ENCODE data around the gene DAAM1. TPM values are rescaled to one million over a fixed set of nuclear protein-coding genes. Genes with fewer than 3 reads are reported as not detected.

The DAAM1 gene
- total RNA-seq, 4 donors from 2014 or later = 13.5 to 72.7 (median 46.2) TPM

DNA sequence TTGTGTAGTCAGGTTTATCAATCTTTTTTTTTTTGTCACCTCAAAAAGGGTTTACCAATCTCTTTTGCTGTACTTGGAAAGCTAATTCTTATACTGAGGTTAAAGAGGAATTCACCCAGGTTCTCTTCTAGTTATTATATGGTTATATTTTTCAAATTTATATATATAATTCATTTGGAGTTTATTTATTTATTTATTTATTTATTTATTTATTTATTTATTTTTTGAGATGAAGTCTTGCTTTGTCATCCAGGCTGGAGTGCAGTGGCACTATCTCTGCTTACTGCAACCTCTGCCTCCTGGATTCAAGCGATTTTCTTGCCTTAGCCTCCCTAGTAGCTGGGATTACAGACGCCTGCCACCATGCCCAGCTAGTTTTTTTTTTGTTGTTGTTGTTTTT lies 202.9 kb downstream of the DAAM1 start:
- Histone ChIP-seq H3K27me3 (no peaks in the 10 kb centered on the region), H3K36me3 (no peaks in the 10 kb centered on the region), H3K27ac (no peak overlapping the region), H3K9me3 (no peaks in the 10 kb centered on the region), H3K4me3 (no peak overlapping the region), H3K4me1 (no peaks in the 10 kb centered on the region)
- DNase-seq = no peak
- intact Hi-C loops (cut with DNase I; ENCODE audit: low total_unique reads) = no loop called here
- no peak for TF ChIP-seq POLR2A (IDR thresholded peaks at IDR 0.05)
- TF ChIP-seq, protein P1, sequence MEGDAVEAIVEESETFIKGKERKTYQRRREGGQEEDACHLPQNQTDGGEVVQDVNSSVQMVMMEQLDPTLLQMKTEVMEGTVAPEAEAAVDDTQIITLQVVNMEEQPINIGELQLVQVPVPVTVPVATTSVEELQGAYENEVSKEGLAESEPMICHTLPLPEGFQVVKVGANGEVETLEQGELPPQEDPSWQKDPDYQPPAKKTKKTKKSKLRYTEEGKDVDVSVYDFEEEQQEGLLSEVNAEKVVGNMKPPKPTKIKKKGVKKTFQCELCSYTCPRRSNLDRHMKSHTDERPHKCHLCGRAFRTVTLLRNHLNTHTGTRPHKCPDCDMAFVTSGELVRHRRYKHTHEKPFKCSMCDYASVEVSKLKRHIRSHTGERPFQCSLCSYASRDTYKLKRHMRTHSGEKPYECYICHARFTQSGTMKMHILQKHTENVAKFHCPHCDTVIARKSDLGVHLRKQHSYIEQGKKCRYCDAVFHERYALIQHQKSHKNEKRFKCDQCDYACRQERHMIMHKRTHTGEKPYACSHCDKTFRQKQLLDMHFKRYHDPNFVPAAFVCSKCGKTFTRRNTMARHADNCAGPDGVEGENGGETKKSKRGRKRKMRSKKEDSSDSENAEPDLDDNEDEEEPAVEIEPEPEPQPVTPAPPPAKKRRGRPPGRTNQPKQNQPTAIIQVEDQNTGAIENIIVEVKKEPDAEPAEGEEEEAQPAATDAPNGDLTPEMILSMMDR (IDR thresholded peaks at IDR 0.05) = no peak

DNA sequence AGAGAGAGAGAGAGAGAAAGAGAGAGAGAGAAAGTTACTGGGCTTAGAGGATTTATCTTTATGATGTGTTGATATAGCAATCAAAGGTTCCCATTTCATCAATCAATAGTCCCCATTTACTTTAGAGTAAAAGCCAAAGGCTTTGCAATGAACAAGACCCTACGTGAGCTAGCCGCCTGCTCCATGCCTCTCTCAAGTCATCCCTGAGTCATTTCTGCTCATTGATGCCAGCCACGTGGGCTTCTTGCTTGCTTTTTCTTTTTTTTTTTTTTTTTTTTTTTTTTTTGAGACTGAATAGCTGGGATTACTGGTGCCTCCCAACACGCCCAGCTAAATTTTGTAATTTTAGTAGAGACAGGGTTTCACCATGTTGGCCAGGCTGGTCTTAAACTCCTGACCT lies 205.8 kb downstream of the DAAM1 start:
- Histone ChIP-seq H3K27ac (no peak overlapping the region), H3K9me3 (no peaks in the 10 kb centered on the region), H3K4me3 (no peak overlapping the region), H3K36me3 (no peaks in the 10 kb centered on the region), H3K27me3 (no peaks in the 10 kb centered on the region), H3K4me1 (no peaks in the 10 kb centered on the region)
- no peak for TF ChIP-seq POLR2A (IDR thresholded peaks at IDR 0.05)
- TF ChIP-seq, protein P1 (IDR thresholded peaks at IDR 0.05) = no peak
- intact Hi-C loops (cut with DNase I; ENCODE audit: low total_unique reads) = no loop called here
- no peak for DNase-seq

DNA sequence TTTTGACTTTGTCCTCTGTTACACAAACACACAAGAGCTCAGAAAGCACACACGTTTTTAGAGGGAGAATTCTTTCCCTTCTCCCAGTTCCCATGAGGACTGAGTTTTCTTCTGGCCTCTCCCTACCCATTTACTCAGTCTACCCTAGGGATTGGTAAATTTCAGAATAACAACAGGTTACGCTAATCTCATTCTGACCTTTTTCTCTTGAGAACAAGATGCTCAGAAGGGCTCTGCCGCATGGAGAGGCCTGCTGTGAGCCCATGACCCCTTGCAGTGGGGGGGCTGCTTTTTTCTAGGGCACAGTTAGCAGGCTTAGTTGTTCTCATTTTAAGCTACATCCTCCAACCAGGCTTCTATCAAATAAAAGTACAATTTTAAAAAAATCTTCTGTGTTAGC lies 207.2 kb downstream of the DAAM1 start:
- Histone ChIP-seq H3K9me3 (no peaks in the 10 kb centered on the region), H3K4me3 (no peak overlapping the region), H3K27ac (no peak overlapping the region), H3K4me1 (no peaks in the 10 kb centered on the region), H3K27me3 (no peaks in the 10 kb centered on the region), H3K36me3 (no peaks in the 10 kb centered on the region)
- TF ChIP-seq POLR2A (IDR thresholded peaks at IDR 0.05) = no peak
- TF ChIP-seq, protein P1 (IDR thresholded peaks at IDR 0.05) = no peak
- no peak for DNase-seq
- intact Hi-C loops (cut with DNase I; ENCODE audit: low total_unique reads) = no loop called here

DNA sequence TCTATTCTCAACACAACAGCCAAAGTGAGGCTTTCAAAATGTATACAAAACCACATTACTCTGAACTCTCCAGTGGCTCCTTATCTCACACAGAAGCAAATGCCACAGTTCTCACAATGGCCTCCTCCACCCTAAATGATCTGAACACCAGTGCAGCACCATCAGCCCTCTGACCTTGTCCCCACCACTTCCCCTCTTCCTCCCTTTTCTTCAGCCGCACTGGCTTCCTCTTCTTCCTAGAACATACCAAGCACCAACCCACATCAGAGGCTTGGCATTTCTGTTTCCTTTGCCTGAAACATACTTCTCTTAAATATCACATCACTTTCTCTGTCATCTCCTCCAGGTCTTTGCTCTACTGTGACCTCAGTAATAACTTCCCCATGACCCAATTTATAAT lies 210.4 kb downstream of the DAAM1 start:
- H3K27ac ChIP-seq = no peak overlapping the region
- intact Hi-C loops (cut with DNase I; ENCODE audit: low total_unique reads) = no loop called here
- no peaks in the 10 kb centered on the region for H3K27me3 ChIP-seq
- DNase-seq = no peak
- H3K4me1 ChIP-seq = no peaks in the 10 kb centered on the region
- no peak overlapping the region for H3K4me3 ChIP-seq
- H3K36me3 ChIP-seq = no peaks in the 10 kb centered on the region
- no peaks in the 10 kb centered on the region for H3K9me3 ChIP-seq
- no peak for TF ChIP-seq POLR2A (IDR thresholded peaks at IDR 0.05)
- TF ChIP-seq, protein P1 (IDR thresholded peaks at IDR 0.05) = no peak

DNA sequence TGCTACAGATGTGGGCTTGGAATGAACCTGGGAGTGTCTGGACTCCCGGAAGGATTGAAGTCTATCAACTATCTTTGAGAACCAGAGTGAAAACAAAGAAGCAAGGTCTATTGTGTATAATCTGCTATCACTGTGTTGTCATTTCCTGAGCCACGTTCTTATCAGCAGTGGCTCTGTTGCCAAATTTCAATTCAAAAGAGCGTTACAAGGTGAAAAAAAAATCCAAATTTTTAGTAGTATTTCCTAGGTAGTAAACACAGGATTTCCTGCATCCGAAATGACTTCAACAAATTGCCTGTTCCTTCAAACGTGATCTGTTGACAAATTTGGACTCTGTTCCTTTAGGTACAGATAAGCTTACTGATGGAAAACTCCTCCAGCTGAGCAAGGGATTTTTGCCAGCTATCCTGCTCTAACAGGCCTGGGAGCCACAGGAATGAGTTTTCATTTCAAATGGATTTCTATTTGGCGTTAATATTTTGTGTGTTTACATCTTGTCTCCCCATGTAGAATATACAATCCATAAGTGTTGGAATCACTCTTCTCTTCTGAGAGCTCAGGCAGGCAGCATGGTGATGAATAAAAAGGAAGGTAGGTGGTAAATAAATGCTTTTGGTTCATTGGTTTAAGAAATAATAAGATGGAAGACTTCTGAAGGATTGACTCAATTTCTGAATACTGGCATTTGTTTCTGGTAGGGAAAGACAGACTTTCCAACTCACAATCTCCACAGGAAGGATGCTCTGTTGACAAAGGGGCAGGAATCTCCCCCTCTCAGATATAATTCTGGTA lies 218.2 kb downstream of the DAAM1 start:
- Histone ChIP-seq H3K4me1 (no peaks in the 10 kb centered on the region), H3K27ac (peak overlapping the region; percentile 60 to 77), H3K9me3 (no peaks in the 10 kb centered on the region), H3K4me3 (no peak overlapping the region), H3K36me3 (no peaks in the 10 kb centered on the region), H3K27me3 (no peaks in the 10 kb centered on the region)
- intact Hi-C loops (cut with DNase I; ENCODE audit: low total_unique reads) = no loop called here
- no peak for TF ChIP-seq POLR2A (IDR thresholded peaks at IDR 0.05)
- TF ChIP-seq, protein P1 (IDR thresholded peaks at IDR 0.05) = no peak
- no peak for DNase-seq

Measured in uterus (tissue), 4 donors.